Measurements from ENCODE around the gene RPUSD2.
"Not testable (repeated sequence)": the region's sequence is repeated elsewhere in the genome, so short reads cannot be mapped to it uniquely, and the experiment has no call there.

RPUSD2 gene

DNA sequence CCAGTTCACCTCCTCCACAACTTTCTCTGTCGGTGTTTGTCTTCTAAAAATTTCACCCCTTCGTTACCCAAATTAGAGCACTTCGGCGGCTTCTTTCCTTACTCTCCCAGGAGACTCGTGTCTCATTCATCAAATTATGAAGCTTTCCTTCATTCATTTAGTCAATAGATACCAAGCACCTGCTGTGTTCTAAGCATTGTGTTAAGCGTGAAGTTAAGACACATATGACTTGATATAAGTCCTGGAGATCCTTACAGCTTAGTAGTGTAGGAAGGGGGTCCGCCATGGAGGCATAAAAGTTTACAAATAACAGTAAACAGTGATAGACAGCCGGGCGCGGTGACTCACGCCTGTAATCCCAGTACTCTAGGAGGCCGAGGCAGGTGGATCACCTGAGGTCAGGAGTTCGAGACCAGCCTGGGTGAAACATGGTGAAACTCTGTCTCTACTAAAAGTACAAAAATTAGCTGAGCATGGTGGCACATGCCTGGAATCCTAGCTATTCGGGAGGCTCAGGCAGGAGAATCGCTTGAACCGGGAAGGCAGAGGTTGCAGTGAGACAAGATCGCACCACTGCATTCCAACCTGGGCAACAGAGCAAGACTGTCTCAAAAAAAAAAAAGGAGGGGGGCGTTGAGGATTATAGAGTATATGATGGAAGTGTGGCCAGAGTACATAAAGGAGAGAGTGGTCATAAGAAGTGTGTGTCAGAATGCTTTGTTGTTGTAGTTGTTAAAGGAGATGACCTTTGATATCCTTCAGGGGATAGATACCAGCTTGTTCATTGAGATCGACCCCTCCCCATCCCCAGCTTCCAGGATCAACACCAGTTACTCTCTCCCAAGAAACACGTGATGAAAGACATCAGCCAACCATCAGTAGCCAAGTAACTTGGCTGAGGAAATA lies 3.5 kb upstream of the RPUSD2 start:
- DNase-seq (ENCODE audit: low read depth in 2 of 2) = no peak

DNA sequence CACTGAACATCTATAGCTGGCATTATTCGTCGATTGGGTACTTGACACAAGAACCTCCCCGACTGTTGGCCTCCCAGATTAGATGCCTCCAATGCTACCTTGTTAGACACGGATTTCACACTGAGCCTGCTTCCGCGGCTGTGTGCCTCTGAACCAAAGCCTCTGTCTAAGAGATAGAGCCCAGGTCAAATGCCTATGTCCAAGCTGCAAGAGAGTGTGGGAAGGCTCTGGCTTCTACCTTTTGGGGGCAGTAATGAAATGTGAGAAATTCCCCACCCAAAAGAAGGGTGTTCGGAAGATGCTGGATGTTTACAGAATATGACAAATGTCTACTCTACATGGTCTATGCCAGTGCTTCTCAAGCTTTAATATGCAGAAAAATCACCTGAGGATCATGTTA lies 2.0 kb upstream of the RPUSD2 start:
- DNase-seq (ENCODE audit: low read depth in 2 of 2) = no peak

DNA sequence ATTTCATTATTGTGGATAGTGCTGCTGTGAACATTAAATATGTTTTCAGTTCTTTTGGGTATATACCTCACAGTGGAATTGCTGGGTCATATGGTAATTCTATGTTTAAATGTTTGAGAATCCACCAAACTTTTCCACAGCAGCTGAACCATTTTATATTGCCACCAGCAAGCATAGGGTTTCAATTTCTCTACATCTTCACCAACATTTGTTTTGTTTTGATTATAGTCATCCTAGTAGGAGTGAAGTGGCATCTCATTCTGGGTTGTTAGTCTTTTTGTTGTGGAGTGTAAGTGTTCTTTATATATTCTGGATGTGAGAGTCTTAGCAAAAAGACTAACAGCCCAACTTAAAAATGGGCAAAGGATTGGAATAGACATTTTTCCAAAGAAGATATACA lies 6.0 kb downstream of the RPUSD2 start:
- DNase-seq (ENCODE audit: low read depth in 2 of 2) = no peak

DNA sequence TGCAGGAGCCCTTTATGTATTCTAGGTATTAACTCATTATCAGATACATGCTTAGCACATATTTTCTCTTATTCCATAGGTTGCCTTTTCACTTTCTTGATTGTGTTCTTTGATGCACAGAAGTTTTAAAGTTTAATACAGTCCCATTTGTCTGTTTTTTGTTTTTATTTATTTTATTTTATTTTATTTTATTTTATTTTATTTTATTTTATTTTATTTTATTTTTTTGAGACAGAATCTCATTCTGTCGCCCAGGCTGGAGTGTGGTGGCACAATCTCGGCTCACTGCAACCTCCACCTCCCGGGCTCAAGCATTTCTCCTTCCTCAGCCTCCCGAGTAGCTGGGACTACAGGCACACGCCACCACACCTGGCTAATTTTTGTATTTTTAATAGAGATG lies 7.8 kb downstream of the RPUSD2 start:
- DNase-seq (ENCODE audit: low read depth in 2 of 2) = not testable (repeated sequence)

DNA sequence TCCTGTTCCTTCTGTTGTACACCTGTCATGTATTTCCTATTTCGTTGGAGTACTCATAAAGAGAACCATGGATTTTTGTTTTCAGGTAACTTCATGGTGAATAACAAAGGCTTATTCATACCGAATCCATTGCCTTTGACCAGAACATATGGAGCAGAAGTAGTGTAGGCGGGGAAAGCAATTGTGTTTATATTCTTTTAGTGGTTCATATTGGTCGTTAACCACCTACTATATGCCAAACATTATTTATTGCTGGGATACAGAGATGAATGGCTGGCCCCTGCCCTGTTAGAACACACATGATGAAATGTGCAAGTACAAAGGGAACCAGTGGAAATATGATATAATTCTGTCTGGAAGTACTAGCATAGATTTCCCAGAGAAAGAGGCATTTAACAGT lies 9.8 kb downstream of the RPUSD2 start:
- no peak for DNase-seq (ENCODE audit: low read depth in 2 of 2)

DNA sequence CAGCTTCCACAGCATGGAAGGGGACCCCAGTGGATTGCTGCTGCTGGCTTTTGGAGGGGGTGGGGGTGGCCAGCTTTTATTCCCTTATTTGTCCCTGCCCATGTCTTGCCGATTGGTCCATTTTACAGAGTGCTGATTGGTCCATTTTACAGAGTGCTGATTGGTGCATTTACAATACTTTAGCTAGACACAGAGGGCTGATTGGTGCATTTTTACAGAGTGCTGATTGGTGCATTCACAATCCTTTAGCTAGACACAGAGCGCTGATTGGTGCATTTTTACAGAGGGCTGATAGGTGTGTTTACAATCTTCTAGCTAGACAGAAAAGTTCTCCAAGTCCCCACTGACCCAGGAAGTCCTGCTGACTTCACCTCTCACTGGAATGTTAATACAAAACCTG lies 12.7 kb downstream of the RPUSD2 start:
- not testable (repeated sequence) for DNase-seq (ENCODE audit: low read depth in 2 of 2)

DNA sequence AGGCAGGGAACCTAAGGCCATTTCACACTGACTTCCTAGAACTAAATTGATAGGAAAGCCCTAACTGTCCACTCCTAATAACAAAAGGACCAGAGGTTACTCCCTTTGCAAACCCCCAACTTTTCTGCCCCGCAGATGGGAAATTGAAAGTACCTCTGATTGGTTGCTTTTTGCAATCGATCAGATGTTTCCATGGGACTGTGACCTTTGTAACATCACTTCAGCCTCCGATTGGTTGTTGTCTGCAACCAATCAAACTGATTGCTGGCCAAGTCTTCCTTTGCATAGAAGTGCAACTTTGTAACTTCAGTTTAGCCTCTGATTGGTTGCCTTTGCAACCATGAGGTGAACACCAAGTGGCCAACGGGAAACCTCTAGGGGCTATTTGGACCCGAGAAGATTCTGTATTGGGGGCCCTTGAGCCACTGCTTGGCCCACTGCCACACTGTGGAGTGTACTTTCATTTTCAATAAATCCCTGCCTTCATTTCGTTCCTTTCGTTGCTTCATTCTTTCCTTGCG lies 13.7 kb downstream of the RPUSD2 start:
- DNase-seq (ENCODE audit: low read depth in 2 of 2) = no peak

DNA sequence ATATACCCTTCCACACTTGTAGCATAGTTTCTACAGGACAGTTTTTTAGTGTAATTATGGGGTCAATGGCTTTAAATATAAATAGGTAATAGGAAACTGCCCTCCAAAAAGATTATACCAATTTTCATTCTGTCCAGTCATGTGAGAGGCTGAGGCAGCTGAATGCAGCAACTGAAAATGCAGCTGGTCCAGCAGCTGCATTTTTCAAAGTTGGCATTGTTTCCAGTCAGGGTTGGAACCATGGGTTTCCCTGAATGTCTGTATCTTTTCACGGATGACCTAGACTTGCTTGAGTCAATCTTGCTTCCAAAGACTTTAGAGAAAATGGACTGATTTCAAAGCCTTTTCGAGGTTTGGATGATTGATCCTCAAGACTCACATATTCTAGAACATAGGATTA lies 15.1 kb downstream of the RPUSD2 start:
- no peak for DNase-seq (ENCODE audit: low read depth in 2 of 2)

DNA sequence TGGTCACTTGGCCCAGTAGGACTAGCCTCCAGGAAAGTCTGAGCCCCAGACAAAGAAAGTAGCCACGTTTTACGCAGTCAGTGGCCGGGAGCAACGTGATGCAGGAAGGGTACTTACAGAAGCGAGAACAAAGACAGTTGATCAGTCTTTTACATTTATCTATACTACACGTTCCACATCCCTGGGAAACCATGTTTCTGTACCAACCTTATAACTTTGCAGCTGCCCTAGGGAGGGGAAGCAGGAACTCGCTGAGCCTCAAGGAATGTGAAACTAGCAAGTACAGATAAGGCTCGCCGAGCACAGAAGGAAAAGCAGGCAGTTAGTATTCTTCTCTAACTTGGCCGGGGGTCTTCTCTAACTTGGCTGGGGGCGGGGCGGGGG lies 21.6 kb downstream of the RPUSD2 start:
- no peak for DNase-seq (ENCODE audit: low read depth in 2 of 2)

DNA sequence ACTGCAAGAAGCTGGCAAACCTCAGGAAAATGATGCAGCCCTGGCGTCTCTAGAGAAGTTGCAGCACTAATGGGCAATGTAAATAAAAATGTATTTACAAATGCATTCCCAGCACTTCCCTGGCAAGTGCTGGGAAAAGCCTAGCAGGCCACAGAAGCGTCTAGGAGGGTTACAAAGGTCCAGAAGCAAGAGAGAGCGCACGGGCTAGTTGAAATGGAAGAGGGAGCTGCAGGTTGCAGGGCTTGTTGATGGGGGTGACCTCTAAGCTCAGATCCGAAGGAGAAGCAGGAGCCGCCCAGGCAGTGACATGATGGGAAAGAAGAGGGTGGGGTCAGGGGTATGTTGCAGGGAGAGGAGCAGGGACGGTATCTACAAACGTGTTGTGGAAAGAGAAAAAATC lies 22.3 kb downstream of the RPUSD2 start:
- DNase-seq (ENCODE audit: low read depth in 2 of 2) = no peak

DNA sequence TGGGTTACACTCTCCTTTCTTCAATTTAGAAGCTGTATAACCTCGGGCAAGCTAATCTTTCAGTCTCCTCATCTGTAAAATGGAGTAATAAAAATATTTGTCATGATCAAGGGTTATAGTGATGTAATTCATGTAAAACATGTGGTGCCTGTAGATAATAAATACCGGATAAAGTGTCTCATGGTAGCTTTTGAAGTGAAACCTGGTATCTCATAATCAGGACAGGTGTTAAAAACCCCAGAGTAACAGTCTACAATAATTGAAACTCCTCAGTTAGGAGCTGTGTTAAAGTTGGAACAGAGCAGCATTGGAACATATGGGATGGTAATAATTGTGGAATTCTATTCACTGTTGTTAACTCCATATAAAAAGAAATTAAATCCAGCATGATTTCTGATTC lies 24.1 kb downstream of the RPUSD2 start:
- DNase-seq (ENCODE audit: low read depth in 2 of 2) = no peak

DNA sequence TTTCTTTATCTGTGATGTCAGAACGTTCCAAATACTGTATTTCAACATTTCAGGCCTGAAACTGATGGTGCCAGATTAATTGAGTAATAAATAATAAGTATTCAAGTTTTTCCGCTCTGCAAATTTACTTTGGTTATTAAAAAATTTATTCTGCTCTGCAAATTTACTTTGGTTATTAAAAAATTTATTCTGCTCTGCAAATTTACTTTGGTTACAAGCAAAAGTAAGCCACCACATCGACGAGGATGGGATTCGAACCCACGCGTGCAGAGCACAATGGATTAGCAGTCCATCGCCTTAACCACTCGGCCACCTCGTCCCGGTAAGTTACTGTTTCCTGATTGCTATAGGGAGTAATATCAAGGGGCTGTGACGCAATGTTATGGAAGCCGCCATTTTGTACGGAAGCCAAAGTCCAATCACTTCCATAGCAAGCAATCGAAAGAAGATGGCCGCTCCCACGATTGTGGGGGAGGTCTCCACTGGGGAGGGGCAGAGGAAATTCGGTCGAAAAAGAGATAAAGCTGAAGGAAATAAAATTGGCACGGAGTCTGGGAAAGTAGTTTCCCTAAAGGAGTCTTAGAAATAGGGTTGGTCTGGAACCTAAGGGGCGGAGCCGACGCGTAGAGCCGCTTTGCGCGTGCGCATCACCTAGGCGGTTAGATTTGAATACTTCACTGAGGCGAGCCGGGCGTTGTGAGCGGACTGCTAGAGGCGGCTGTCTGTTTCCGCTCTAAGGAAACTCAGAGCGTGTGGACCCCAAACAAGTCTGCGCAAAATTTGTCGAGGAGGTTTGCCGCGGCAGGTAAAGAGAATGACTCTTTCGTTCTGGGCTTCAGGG lies 24.7 kb downstream of the RPUSD2 start, which contains the start of gene KNL1:
Gene KNL1, plus strand, starts transcription at position 662 of the 841 bp plus-strand sequence. CDS start 8,683 bp downstream, outside the sequence.
- peak; percentile 90 for DNase-seq (ENCODE audit: low read depth in 2 of 2)

DNA sequence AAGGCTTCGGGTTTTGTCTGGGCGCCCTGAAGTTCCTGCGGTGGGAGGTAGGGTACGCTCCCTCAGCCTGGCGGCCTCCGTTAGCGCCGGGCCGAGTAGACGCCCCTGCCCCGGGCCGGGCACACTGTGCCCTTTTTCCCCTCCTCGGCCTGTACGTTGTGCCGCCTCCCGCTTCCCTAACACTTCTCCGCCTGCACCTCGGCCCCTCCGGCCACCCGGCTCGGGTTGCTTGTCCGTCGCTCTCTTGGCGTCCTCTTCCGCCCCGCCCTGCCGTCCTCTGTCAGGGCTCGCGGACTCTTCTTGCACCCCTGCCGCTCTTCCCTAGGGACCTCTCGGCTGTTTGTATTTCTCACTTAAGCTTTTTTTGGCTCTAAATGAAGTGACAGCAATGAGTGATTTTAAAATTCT lies 25.3 kb downstream of the RPUSD2 start:
- no peak for DNase-seq (ENCODE audit: low read depth in 2 of 2)

DNA sequence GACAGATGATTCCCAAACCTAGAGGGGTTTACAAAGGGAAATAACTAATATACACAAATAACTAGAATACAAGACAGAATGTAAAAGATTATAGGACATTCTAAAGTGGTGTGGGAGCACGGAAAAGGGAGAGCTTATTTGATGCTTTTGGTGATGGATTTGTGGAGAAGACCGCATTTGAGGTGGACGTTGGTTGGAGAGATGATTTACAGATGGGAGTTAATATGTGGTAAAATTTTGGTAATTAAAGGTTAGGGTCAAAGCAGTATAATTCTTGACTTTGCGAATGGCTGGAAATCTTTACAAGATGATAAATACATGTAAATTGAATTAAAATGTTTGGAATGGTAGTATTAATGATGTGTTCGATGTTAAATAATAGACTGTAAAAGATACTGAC lies 26.1 kb downstream of the RPUSD2 start:
- no peak for DNase-seq (ENCODE audit: low read depth in 2 of 2)

DNA sequence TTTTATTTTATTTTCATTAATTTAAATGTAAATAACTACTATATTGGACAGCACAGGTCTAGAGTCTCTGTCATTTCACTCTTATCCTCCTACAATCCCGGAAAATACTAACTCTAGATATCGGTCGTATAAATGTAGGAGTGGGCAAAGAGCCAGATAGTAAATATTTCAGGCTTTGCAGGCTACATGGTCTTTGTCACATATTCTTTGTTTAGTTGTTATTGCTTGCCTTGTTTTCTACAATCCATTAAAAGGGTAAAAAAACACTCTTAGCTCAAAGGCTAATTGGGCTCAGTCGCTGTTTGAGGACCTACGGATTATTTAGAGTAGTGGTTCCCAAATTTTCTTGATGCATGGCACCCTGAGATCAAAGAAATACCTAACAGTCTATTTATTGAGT lies 26.7 kb downstream of the RPUSD2 start:
- no peak for DNase-seq (ENCODE audit: low read depth in 2 of 2)

DNA sequence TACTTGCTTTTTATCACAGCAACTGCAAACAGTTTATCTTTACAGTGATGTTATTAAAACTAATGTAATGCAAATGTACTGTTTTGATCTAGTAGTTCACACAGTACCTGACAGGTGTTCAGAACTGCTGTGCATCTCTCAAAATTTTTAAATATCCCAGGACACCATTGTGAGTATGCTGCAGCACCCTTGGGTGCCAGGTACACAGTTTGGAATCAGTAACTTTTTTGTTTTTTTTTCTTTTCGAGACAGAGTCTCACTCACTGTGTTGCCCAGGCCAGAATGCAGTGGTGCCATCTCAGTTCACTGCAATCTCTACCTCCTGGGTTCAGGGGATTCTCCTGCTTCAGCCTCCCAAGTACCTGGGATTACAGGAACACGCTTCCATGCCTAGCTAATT lies 27.9 kb downstream of the RPUSD2 start:
- no peak for DNase-seq (ENCODE audit: low read depth in 2 of 2)

DNA sequence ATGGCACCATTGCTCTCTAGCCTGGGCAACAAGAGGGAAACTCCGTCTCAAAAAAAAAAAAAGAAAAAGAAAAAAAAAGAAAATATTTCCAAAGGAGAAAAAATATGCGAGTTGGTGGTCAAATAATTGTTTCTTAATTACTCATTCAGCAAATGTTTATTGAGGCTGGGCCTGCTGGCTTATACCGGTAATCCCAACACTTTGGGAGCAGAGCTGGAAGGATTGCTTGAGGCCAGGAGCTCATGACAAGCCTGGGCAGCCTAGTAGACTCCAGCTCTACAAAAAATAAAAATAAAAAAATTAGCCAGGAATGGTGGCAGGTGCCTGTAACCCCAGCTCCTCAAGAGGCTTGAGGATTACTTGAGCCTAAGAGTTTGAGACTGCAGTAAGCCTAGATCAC lies 29.0 kb downstream of the RPUSD2 start:
- DNase-seq (ENCODE audit: low read depth in 2 of 2) = no peak

DNA sequence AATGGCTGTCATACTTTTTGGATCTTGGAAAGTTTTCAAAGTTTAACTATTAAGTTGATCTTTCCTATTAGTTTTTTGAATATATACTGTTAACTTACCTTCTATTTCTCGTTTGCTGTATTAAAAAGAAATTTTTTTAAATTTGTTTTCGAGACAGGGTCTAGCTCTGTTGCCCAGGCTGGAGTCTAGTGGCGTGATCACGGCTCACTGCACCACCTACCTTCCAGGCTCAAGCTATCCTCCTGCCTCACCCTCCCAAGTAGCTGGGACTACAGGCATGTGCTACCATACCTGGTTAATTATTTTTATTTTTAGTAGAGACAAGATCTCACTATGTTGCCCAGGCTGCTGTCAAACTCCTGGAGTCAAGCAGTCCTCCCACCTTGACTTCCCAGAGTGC lies 29.6 kb downstream of the RPUSD2 start:
- no peak for DNase-seq (ENCODE audit: low read depth in 2 of 2)

DNA sequence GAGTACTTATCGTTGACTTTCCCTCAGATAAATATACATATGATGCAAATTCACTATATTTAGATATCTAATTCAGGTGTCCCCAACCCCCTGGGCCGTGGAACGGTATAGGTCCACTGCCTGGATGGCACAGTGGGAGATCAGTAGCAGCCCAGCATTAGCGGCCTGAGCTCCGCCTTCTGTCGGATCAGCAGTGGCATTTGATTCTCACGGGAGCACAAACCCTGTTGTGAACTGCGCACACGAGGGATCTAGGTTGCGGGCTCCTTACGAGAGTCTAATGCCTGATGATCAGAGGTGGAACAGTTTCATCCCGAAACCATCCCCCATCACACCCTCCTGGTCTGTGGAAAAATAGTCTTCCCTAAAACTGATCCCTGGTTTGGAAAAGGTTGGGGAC lies 31.9 kb downstream of the RPUSD2 start:
- no peak for DNase-seq (ENCODE audit: low read depth in 2 of 2)

DNA sequence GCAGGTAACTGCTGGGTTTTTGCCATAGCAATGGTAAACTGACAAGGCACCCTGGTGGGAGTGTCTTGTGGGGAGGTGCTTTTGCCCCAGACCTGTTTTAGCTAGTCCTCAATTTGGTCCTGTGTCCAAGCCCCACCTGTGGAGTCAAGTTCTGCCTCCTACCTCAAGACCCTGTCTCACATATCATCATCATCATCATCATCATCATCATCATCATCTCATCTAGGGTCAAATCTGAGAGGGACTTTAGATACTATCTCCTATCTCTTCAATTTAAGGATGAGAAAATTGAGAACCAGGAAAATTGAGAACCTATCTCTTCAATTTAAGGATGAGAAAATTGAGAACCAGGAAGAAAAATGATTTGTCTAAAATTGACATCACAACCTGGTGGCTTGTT lies 34.8 kb downstream of the RPUSD2 start:
- no peak for DNase-seq (ENCODE audit: low read depth in 2 of 2)

DNA sequence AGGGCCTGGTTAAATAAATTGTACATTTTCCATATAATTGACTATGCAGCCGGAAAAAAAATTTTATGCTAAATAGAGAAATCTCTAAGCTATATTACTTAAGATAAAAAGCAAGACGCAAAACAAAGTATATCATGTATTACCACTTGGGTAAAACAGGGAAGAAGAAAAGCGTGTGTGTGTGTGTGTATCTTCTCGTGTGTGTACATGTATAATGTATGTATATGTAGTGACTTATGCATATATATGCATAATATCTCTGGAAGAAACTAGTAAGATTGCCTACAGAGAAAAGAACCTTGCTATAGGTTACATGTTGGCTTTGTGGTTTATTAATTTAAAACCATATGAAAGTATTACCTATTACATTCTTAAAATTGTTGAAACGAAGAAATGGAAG lies 44.0 kb downstream of the RPUSD2 start:
- DNase-seq (ENCODE audit: low read depth in 2 of 2) = no peak

DNA sequence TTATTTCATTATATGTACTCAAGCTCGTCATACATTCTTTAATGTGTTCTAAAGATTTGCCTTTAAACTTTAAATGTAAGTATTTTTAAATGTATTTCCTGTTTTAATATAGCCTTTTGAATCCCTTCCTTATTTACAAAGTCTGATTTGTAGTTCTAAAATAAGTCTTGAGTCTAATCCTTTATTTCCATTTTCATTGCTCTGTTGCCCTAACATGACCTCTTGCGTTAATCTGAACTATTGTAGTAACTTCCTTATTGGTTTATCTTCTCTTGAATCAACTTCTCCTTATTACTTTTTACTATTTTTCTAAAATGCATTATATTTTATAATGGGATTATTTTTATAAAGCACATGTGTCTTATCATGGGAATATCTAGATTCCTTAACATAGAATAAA lies 48.9 kb downstream of the RPUSD2 start:
- DNase-seq (ENCODE audit: low read depth in 2 of 2) = no peak

DNA sequence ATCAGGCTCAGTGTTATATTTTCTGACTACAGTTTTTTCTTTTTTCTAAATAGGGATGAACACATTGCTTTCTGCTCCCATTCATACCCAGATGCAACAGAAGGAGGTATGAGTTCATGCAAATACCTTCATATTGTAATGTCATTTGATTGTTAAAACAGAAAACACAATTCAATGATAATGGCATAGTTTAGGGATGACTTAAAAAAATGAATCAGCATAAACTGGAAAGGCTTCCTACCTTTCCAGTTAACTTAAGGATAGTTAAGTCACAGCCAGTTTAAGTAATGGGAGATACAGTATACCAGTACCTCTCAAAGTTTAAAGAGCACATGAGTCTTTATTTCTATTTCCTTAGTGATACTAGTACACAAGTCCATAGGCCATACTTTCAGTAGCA lies 49.8 kb downstream of the RPUSD2 start:
- no peak for DNase-seq (ENCODE audit: low read depth in 2 of 2)

Measured in fibroblast of skin of left biceps (primary cell).